ENCODE data around the gene SLC39A13. TPM values are rescaled to one million over a fixed set of nuclear protein-coding genes. Genes with fewer than 3 reads are reported as not detected.

The SLC39A13 gene
- polyA plus RNA-seq, 3 donors from 2014 or later: 22.1 to 33.2 (median 27.7) TPM

GRCh38 chr11:47398551-47398950, 9.8 kb upstream of the SLC39A13 start:
- peaks cover 0 to 5% (median 0%) of the 10 kb centered on the region in 3 donors for H3K27me3 Mint-ChIP-seq (ENCODE audit: low read depth in 3 of 3)
- H3K4me3 Mint-ChIP-seq: peak overlapping the region in 3 of 5 donors; percentile 21 to 63 (median 41)
- DNase-seq: no peak
- peak overlapping the region in 4 of 6 donors; percentile 33 to 75 (median 73) for H3K27ac Mint-ChIP-seq
- H3K36me3 Mint-ChIP-seq: no peaks in the 10 kb centered on the region
- peaks cover 42 to 46% of the 10 kb centered on the region in 2 donors for H3K4me1 Mint-ChIP-seq
- H3K9me3 Mint-ChIP-seq: no peaks in the 10 kb centered on the region

- Mint-ChIP-seq H3K4me1 (peaks cover 26 to 32% of the 10 kb centered on the region in 2 donors), H3K27ac (peak overlapping the region; percentile 67 to 87 (median 75)), H3K36me3 (no peaks in the 10 kb centered on the region), H3K27me3 (ENCODE audit: low read depth in 3 of 3) (peaks cover 0 to 3% (median 0%) of the 10 kb centered on the region in 3 donors), H3K4me3 (peak overlapping the region; percentile 75 to 81 (median 79)), H3K9me3 (no peaks in the 10 kb centered on the region)
- DNase-seq: peak; percentile 30 to 40 (median 31)
Observed at GRCh38 chr11:47399860-47400767, 8.3 kb upstream of the SLC39A13 start.

DNA sequence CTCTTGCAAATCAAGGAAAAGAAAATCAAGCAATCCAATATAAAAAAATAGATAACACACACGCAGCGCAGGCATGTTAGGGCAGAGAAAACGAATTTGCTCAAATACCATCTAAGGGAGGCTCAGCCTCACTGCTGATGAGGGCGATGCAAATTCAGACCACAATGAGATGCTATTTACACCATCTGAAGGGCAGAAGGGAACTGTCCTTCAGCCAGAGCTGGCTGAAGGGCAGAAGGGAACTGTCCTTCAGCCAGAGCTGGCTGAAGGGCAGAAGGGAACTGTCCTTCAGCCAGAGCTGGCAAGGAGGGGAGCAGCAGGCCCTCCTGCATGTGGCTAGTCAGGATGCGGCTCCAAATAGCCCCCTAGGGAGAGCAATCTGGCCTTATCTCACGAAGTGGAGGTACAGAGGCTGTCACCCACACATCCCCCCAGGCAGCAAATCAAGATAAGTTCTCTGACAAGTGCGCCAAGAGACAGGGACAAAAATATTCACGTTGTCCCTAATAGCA, 7.6 kb upstream of the SLC39A13 start:
- Mint-ChIP-seq H3K9me3 (no peaks in the 10 kb centered on the region), H3K27ac (peak overlapping the region; percentile 67 to 87 (median 75)), H3K4me1 (peaks cover 19 to 25% of the 10 kb centered on the region in 2 donors), H3K4me3 (peak overlapping the region; percentile 68 to 79 (median 75)), H3K36me3 (no peaks in the 10 kb centered on the region), H3K27me3 (ENCODE audit: low read depth in 3 of 3) (peaks cover 0 to 2% (median 0%) of the 10 kb centered on the region in 3 donors)
- DNase-seq: no peak

DNA sequence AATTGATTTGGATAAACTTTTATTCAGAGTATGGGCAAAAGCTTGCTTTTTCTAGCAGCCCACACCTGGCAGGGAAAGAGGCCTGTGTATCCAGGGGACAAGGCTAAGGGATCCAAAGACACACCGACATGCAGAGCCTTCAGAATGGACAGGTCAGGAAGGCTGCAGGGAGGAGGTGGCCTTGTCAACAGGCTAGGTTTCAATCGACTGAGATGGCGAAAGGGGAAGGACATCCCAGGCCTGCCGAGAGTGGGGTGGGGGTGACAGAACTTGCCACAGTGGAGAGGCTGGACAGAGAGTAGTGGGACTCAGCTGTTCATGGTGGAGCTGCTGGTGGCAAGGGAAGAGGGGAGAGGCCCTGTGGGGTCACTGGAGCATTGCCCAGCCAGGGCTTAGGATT, 5.3 kb upstream of the SLC39A13 start:
- Mint-ChIP-seq H3K27me3 (ENCODE audit: low read depth in 3 of 3) (peaks cover under 1 to 8% (median 6%) of the 10 kb centered on the region in 3 donors), H3K36me3 (no peaks in the 10 kb centered on the region)

DNA sequence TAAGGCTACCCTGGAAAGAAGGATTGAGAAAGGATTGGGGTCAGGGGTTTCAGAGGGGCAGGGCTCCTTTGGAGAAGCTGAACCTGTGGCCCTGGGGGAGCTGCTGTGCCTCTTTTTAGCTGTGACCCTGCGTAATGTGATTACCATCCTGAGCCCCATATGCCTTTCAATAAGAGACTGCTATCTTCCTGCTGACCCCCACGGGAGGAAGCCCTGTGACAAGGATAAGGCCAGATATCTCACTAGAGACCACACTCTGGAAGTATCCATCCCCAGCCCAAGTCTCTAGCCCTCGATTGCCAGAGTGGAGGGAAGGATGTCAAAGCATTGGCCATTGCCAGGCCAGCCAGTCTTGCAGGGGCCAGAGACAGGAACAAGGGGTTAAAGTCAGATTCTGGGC, 4.8 kb upstream of the SLC39A13 start:
- Mint-ChIP-seq H3K27ac (peak overlapping the region in 1 of 6 donors; percentile 61), H3K9me3 (no peaks in the 10 kb centered on the region)
- no peak for DNase-seq

More for the DNA sequence above, 5.3 kb upstream of the SLC39A13 start:
- no peak for DNase-seq
- H3K4me3 Mint-ChIP-seq: no peak overlapping the region
- H3K9me3 Mint-ChIP-seq: no peaks in the 10 kb centered on the region
- H3K27ac Mint-ChIP-seq: peak overlapping the region in 2 of 6 donors; percentile 49 to 61
- H3K4me1 Mint-ChIP-seq: peaks cover 29 to 32% of the 10 kb centered on the region in 2 donors

DNA sequence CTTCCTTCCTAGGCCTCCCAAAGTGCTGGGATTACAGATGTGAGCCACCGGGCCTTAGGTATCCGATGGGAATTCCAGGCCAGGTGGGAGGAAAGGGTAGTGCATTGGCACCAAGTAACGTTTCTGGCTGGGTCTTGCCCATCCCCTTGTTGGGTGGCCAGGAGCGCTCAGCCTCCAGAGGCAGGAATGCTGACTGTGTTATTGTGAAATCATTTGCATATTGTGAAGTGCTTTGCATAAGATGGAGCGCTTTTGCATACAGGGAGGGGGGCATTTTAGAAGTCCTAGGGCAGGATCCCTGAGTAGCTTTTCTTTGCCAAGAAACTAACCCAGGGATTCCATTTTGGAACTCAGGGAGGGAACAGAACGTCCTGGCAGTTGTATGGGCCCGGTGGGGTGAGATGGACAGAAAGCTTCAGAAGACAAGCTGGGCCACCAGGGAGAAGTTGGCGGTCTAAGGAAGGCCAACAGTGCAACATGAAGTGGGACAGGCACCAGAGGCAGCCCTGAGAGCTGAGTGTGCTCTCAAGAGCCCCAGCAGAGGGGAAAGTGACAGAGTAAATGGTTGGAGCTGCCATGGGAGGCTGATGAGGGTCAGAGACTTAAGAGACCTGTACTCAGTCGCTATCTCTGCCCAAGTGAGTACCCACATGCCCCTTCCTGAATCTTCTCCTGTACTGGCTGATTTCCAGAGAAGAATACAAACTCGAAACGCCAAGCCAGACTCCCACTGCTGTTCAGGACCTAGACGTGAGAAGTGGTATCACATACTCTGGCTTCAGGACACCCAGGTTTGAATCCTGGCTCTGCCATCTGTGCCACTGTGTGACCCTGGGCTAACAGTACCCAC, 1.3 kb upstream of the SLC39A13 start:
- H3K4me3 Mint-ChIP-seq: peak overlapping the region; percentile 83 to 89 (median 85)
- H3K4me1 Mint-ChIP-seq: peaks cover 20% of the 10 kb centered on the region in 2 donors
- no peaks in the 10 kb centered on the region for H3K9me3 Mint-ChIP-seq
- peak overlapping the region; percentile 90 to 93 (median 92) for H3K27ac Mint-ChIP-seq
- no peaks in the 10 kb centered on the region for H3K36me3 Mint-ChIP-seq
- DNase-seq: no peak
- H3K27me3 Mint-ChIP-seq (ENCODE audit: low read depth in 3 of 3): peaks cover 3 to 14% (median 14%) of the 10 kb centered on the region in 3 donors

More for the DNA sequence above, 4.8 kb upstream of the SLC39A13 start:
- no peaks in the 10 kb centered on the region for H3K36me3 Mint-ChIP-seq
- H3K4me3 Mint-ChIP-seq: no peak overlapping the region
- peaks cover 3 to 11% (median 8%) of the 10 kb centered on the region in 3 donors for H3K27me3 Mint-ChIP-seq (ENCODE audit: low read depth in 3 of 3)
- H3K4me1 Mint-ChIP-seq: peaks cover 29 to 30% of the 10 kb centered on the region in 2 donors

- H3K27ac Mint-ChIP-seq: peak overlapping the region; percentile 83 to 92 (median 90)
- peaks cover 20% of the 10 kb centered on the region in 2 donors for H3K4me1 Mint-ChIP-seq
- H3K4me3 Mint-ChIP-seq: peak overlapping the region; percentile 85 to 92 (median 87)
- H3K36me3 Mint-ChIP-seq: peaks cover 0 to 1% (median under 1%) of the 10 kb centered on the region in 3 donors
- DNase-seq: no peak
- H3K9me3 Mint-ChIP-seq: no peaks in the 10 kb centered on the region
- H3K27me3 Mint-ChIP-seq (ENCODE audit: low read depth in 3 of 3): peaks cover 4 to 14% (median 14%) of the 10 kb centered on the region in 3 donors
Observed at GRCh38 chr11:47408598-47409439, 429 bp downstream of the SLC39A13 start.

- Mint-ChIP-seq H3K36me3 (peaks cover 0 to 5% (median 5%) of the 10 kb centered on the region in 3 donors), H3K4me3 (peak overlapping the region; percentile 85 to 92 (median 87)), H3K27me3 (ENCODE audit: low read depth in 3 of 3) (peaks cover 5 to 14% (median 14%) of the 10 kb centered on the region in 3 donors), H3K27ac (peak overlapping the region; percentile 83 to 92 (median 90)), H3K4me1 (peaks cover 20% of the 10 kb centered on the region in 2 donors), H3K9me3 (no peaks in the 10 kb centered on the region)
- no peak for DNase-seq
Observed at GRCh38 chr11:47409440-47410369, 1.3 kb downstream of the SLC39A13 start.

DNA sequence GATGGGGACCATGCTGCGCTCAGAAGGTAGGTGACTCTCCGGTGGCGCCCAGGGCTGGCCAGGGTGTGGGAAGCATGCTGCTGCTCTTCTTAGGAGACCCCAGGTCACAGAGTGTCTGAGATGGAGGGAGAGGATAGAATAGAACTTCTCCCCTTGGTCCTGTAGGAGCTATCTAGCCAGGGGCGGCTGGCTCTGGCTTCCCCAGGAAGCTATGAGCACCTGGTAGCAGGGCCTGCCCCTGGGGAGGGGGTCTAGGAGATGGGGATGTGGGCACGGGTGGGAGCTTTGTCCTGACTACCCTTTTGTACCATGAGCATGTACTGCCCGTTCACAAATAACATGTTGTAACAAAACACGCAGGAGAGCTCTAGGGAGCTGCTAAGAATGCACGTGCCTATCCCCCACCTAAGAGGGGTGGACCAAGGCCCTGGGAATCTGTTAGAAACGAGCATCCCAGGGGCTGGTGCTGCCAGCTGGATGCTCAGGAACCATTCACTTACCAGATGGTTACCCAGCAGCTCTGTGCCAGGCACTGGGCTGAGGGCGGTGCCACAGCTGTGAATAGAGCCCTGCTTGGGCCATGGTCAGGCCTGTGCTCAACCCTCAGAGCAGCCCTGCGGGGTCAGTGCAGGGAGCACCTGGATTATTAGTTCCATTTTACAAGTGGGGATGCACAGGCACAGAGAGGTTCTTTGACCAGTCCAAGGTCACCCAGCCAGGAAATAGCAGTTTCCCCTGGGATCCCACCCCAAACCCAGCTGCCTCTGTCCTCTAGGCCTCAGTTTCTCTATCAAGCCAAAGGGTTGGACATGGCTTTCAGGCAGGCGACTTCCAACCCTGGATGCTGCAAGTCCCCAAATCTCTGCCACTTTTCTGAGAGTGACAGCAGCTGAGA, 2.2 kb downstream of the SLC39A13 start:
- Mint-ChIP-seq H3K9me3 (no peaks in the 10 kb centered on the region), H3K4me1 (peaks cover 20% of the 10 kb centered on the region in 2 donors), H3K27ac (peak overlapping the region in 2 of 6 donors; percentile 28 to 55), H3K27me3 (ENCODE audit: low read depth in 3 of 3) (peaks cover 5 to 14% (median 12%) of the 10 kb centered on the region in 3 donors), H3K4me3 (peak overlapping the region in 2 of 5 donors; percentile 40 to 59), H3K36me3 (peaks cover 0 to 5% (median 5%) of the 10 kb centered on the region in 3 donors)
- no peak for DNase-seq

GRCh38 chr11:47411884-47412746, 3.7 kb downstream of the SLC39A13 start:
- H3K4me1 Mint-ChIP-seq: peaks cover 15 to 16% of the 10 kb centered on the region in 2 donors
- DNase-seq: peak; percentile 39 to 57 (median 57)
- no peak overlapping the region for H3K27ac Mint-ChIP-seq
- H3K27me3 Mint-ChIP-seq (ENCODE audit: low read depth in 3 of 3): peaks cover 5 to 14% (median 12%) of the 10 kb centered on the region in 3 donors
- H3K9me3 Mint-ChIP-seq: no peaks in the 10 kb centered on the region
- no peak overlapping the region for H3K4me3 Mint-ChIP-seq
- peaks cover 0 to 5% (median 5%) of the 10 kb centered on the region in 3 donors for H3K36me3 Mint-ChIP-seq

Data from immature natural killer cell (primary cell).